GM21576 (cell line): ENCODE results near the gene COL1A1.

Experiments used
- ATAC-seq: cut with Tn5 transposase; IDR thresholded peaks from one replicate; pipeline ENCODE4 v1.9.1; 2021; ENCODE audit warnings: mild to moderate bottlenecking, moderate library complexity; ENCODE audit not compliant: unreplicated experiment

Gene COL1A1

DNA sequence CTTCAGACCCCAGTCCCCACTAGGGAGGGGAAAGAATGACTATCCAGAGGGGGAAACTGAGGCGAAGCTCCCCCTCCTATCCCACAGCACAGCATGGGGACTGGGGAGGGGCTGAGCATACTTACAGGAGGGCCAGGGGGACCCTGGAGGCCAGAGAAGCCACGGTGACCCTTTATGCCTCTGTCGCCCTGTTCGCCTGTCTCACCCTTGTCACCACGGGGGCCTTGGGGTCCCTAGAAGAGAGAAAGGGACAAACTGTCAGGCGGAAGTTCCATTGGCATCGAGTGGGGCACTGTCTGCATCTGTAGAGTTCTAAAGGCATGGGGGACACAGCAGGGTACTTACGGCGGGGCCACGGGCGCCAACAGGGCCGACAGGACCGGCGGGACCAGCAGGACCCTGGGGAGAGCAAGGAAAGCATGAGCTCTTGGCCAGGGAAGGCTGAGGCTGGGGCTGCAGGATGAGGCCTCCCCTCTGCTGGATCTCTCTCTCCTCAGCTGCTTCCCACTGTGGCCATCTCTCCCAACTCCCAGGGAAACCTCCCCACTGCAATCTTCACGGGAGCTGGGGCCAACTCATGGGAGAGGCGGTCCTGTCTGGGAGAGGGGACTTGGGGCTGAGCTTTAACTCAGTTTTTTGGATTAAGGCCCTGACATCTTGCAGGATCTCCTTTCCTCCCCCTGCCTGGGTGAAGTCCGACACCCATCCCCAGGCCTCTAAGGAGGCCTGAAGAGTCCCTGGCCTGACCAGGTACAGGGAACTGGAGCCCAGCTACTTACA, 13.5 kb downstream of the COL1A1 start:
- ATAC-seq: no peak

DNA sequence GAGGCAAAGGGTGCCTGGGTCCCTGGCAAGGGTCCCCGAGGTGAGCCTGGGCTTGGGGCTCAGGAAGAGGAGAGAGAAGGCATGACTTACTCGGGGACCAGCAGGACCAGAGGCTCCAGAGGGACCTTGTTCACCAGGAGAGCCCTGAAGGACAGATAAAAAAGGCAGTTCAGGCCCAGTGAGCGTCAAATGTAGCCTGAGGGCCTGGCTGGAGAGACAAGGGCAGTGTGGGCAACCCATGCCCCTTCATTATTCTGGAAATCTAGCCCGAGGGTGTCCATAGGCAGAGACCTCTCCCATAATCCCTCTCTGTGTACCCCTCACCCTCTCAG, 14.1 kb downstream of the COL1A1 start:
- ATAC-seq: no peak

DNA sequence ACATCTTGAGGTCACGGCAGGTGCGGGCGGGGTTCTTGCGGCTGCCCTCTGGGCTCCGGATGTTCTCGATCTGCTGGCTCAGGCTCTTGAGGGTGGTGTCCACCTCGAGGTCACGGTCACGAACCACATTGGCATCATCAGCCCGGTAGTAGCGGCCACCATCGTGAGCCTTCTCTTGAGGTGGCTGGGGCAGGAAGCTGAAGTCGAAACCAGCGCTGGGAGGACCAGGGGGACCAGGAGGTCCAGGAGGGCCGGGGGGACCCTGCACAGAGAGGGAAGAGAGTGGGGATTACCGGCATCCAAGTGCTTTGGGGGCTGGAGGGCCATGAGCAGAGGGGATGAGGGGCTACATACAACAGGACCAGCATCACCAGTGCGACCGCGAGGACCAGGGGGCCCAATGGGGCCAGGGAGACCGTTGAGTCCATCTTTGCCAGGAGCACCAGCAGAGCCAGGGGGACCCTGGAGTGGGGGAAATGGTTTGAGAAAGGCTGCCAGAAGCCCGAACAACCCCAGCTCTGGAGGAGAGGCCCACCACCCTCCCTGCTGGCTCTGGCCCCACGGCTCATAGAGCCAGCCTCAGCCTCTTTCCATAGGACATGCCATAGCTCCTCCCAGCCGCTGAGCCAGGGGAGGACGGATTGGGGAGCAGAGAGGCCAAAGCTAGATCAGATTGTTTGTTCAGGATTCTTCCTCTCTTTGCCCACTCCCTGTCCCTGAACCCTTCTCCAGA, 14.6 kb downstream of the COL1A1 start:
- ATAC-seq: no peak

DNA sequence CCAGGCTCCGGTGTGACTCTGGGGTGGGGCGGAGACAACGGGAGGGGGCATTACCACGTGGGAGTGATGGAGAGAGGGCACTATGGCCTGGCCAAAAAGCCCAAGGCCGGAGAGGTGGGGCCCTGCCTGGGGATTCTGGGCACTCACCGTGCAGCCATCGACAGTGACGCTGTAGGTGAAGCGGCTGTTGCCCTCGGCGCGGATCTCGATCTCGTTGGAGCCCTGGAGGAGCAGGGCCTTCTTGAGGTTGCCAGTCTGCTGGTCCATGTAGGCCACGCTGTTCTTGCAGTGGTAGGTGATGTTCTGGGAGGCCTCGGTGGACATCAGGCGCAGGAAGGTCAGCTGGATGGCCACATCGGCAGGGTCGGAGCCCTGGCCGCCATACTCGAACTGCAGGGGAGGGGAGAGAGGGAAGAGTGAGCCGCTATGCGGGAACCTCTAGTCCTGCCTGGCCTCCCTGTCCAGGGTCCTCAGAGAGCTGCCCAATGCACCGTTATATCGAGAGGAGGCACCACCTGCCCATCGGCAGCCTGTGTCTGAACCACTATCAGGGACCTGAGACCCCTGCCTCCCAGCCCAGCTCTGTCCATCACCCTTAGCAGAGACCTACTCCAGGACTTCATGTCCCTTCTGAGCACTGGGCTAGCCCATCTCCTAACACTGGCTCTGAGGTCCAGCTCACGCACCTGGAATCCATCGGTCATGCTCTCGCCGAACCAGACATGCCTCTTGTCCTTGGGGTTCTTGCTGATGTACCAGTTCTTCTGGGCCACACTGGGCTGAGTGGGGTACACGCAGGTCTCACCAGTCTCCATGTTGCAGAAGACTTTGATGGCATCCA, 15.6 kb downstream of the COL1A1 start:
- ATAC-seq: no peak

DNA sequence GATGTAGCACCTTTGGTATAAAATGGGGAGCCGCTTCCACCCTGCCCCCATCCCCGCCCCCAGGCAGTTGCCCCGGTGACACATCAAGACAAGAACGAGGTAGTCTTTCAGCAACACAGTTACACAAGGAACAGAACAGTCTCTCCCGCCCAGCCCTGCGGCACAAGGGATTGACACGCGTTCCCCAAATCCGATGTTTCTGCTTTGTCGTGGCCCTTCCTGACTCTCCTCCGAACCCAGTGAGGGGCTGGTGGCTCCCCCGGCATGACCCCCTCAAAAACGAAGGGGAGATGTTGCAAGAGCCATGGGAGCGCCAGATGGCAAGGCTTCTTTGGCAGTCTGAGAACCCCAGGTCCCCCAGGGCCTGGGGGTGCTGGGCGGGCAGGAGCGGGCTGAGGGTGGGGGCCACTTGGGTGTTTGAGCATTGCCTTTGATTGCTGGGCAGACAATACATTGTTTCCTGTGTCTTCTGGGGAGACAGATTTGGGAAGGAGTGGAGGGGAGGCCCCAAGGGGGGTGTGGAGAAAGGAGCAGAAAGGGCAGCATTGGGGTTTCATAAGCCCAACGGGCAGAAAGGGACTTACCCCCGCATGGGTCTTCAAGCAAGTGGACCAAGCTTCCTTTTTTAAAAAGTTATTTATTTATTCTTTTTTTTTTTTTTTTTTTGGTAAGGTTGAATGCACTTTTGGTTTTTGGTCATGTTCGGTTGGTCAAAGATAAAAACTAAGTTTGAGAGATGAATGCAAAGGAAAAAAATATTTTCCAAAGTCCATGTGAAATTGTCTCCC, 16.6 kb downstream of the COL1A1 start:
- no peak for ATAC-seq

DNA sequence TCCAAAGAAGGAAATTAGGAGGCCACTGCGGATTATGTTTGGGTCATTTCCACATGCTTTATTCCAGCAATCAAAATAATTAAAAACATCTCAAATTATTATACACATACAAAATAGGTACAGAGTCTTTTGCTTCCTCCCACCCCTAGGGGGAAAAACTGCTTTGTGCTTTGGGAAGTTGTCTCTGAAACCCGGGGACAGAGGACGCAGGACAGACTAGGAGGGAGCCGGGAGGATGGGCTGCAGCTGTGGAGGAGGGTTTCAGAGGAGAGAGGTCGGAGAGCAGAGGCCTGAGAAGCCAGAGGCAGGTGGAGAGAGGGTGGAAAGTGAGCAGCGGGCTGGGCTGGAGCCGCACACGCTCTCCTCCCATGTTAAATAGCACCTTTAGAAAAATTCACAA, 17.4 kb downstream of the COL1A1 start:
- no peak for ATAC-seq

DNA sequence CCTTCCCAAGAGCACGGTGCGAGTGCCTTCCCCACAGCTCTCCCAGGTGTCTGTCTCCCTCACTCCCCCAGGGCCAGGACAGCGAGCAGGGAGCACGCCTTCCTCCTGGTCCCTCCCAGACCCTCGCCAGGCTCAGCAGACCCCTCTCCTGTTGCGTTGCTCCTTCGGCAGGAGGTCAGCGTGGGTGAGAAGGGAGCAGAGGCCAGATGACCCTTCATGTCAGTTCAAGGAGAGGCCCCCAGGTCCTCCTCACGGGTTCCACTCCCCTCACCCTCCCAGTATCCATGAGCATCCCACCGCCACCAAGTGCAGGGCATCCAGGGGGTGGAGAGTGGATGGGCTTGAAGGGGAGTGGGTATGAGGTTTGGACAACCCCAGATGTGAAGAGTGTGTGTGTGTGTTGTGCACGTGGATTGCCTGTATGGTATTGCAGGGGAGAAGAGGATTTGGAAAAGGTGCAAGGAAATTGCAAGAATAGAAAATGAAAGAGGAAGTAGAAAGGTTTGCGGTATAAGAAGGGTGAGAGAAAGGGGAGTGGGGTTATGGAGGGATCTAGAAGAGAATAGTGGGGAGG, 17.9 kb downstream of the COL1A1 start:
- ATAC-seq: no peak

DNA sequence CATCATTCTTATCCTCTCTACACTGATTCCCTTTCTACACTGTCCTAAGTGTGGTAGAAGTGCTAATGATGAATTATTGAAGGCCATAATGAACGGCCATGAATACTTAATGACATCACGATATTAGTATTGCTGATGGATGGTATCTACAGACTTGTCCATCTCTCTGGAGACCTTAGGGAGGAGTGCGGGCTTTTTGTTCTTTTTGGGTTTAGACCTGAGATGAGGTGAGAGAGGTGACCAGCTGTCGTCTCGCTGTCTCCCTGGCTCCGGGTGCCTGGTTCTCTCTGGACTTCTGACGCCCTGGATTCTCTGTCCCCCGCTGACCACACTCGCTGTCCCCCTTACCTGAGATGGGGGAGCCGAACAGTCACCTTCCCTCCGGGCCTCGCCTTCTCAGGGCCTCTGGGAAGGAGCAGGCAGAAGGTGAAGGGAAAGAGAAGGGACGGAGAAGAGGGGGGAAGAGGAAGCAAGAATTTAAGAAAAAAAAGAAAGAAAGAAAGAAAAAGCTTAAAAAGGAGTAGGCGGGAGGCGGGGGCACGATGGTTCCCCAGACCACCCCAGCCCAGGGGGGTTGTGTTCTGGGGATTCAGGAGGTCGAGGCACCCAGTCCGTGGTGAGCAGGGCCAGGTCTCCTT, 18.5 kb downstream of the COL1A1 start:
- no peak for ATAC-seq

DNA sequence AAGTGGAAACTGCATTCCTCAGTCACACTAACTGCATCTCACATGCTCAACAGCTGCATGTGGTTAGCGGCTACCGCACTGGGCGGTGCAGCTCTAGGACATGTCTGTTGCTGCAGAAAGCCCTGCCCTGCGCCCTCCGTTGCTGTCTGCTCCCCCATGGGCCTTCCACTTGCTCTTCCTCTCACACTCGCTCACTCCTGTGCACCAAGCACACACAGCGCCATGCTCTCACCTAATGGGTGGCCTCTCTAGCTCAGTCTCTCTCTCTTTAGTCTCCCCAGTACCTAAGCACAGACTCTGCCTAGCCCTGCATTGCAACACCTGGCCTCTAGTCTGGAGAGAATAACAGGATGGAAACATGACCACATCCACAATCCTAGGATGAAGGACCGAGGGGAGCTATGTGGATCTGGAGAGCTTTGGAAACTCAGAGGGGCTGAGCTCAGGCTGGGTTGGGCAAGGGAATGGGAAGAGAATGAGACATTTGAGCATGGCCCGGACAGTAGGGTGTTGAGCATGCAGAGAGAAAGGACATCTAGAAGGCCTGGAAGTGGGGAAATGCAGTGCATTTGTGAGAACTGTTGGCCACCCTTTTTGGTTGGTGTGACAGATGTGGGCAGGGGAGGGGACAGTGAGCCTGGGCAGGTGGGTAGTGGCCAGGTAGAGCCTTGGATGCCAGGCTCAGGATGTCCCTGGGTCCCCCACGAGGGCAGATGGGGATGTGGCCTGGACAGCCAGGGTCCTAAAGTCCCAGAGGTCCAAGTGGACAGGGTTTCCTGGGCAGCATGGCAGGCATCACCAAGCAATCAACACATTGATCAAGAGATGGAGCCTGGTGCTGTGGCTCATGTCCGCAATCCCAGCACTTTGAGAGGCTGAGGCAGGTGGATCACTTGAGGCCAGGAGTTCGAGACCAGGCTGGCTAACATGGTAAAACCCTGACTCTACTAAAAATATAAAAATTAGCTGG, 19.6 kb downstream of the COL1A1 start:
- ATAC-seq: no peak

DNA sequence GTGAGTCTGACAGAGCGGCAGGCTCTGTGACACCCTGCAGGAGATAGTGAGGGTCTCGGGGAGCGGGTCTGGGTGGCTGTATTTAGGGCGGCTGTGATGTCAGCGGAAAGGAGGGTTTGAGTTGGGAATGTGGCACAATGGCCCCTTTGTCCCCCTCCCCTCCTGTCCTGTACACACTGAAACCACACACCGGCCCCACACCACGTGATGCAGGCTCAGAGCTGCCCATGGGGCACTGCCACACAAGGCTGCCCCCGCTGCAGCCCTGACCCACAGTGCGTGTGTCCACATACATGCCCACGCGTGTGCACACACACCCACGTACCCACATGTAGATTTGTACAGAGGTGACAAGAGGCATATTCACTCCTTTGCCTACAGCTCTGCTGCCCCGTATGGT, 20.3 kb downstream of the COL1A1 start:
- ATAC-seq: no peak

DNA sequence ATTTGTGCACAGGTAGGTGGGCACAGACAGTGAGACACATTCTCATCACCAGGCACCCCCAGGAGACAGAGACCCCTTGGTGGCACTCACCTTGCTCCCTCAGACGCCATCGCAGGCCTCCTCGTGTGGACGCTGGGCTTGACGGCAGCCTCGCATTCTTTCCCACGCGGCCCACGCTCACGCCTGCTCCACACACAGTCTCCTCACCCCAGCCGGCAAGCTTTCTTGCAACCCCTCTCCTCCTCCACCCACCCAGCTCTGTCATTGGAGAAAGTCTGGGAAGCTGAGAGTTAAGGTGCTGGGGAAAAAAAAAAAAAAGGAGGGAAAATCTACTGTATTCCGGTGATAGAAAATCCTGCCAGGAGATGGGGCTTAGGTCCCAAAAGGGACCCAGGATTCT, 20.8 kb downstream of the COL1A1 start:
- ATAC-seq: no peak

DNA sequence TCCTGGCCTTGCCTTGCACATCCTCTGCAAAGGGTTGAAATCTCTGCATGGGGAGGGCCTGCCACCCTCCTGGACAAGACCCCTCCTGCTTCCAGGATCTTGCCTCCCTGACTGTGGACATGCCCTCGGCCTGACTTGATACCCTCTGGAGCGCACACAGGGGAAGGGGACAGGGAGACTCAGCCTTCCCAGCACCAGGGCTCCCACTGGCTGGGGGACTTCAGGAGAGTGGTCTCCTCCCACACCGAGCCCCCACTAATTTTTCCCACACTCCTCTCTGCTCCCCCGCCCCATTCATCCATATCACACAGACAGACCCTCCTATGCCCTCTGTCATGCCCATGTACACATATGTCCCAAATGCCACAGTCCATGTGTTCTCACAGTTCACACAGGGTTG, 21.3 kb downstream of the COL1A1 start:
- ATAC-seq: no peak

DNA sequence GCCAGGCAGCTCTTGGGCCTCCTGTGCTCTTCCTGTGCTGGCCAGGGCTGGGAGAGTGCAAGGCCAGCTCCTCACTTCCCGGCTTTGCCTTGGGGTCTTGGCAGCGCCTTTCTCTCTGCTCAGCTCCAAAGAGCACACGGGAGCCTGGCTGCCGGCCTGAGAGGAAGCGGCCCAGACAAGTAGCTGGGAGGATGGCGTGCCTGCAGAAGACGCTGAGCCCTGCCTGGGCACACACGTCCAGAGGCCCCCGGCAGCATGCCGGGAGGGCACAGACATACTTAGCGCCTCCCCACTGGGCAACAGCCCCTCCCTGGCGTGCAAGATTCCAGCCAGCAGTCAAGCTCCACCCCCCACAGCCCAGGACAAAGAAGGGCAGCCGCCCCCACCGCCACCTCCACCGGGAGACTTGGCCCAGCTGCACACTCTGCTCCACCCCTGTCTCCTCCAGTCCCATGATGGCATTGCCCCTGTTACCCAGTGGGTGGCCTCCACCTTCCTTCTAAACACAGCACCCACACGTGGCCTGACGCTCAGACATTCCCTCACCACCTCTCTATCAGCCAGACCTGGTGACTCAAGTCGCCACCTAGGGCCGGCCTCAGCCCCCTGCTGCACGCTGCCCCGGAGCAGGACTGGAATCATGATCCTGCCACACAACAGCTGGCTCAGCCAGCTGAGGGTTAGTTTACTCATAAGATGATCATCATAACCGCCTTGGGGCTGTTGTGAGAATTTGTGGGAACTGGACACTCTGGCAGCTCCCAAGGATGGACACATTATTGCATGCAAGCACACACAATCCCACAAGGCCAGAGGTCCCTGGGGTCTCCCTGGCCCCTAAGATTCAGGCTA, 23.2 kb downstream of the COL1A1 start:
- ATAC-seq: no peak

DNA sequence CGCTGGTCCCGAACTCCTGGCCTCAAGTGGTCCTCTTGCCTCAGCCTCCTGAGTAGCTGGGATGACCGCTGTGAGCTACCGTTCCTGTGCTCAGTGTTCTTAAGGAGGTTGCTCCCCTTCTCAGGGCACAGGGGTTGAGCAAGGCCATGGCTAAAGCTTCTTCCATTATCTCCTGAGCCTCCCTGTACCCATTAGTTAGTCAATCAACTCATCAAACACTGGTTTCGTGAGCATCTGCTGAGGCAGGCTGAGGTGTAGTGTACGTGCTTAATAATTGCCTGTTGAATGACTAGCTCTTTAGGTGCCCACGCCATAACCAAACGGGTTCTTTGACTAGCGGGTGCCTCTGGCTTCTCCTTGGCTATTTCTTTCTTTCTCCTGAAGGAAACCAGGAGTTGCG, 24.0 kb downstream of the COL1A1 start:
- ATAC-seq: no peak

DNA sequence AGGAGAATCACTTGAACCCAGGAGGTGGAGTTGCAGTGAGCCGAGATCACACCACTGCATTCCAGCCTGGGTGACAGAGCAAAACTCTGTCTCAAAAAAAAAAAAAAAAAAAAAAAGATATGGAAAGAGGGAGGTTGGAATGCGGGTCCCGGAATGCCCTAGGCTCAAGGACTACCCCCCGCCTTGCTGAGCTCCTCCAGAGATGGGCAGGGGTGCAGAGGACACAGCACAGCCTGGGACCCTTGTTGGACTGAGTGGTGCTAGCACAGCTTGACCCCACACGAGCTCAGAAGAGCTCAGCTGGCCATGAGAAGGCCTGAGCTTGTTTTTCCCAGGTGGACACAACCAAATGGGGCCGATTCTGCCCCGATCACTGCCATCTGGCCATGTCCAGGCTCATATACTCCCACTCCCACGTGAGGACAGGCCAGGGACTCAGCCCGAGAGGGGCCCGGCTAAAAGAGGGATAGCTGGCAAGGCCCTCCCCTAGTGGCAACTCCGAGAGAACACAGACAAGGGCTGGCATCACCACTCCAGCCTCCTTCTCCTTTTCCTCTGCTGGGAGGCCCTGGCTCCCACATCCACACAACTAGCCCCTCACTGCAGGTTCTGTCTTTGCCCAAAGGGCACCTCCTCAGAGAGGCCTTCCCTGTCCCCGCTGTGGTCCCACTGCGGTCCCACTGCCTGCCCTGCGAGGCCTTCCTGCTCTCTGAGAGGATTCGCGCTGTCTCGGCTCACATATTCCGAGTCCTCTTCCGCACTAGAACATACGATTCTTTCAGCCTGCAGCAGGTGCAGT, 24.7 kb downstream of the COL1A1 start:
- no peak for ATAC-seq

DNA sequence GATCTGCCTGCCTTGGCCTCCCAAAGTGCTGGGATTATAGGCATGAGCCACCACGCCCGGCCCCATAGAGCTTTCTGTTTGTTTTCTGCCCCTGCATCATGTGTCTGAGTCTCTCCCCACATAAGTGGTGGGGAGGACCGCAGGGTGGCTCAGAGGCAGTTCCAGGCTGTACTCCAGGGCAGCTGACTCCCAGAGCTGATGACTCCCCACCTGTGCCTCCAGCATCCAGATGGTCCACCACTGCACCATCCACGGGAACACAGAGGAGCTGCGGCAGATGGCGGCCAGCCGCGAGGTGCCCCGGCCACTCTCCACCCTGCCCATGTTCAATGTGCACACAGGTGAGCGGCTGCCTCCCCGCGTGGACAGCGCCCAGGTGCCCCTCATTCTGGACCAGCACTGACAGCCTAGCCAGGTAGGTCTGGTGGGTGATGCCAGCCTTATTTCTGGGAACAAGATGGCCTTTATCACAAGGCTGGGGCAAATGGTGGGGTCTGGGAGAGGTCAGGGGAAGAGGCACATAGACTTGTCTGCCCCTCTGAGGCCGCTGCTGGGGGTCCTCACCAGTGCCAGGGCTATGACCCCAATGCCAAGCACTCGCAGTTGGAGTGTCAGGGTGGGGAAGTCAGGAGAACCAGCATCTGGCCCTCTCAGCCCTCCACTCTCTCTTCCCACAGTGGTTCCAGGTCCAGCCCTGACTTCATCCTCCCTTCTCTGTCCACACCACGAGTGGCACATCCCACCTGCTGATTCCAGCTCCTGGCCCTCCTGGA, 26.2 kb downstream of the COL1A1 start:
- ATAC-seq: no peak

DNA sequence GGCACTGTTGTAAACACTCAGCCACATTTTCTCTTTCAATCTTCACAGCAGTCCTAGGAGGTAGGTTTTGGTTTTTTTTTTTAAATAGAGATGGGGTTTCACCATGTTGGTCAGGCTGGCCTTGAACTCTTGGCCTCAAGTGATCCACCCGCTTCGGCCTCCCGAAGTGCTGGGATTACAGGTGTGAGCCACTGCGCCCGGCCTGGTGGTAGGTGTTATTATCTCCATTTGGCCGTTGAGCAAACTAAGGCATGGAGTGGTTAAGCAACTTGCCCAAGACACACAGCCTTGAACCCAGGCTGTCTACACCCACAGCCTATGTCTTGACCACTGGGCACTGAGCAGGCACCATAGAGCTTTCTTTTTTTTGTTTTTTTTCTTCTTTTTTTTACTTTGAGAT, 27.0 kb downstream of the COL1A1 start:
- no peak for ATAC-seq
